Measurements from ENCODE around the gene F2RL1.
"Not testable (repeated sequence)": the region's sequence is repeated elsewhere in the genome, so short reads cannot be mapped to it uniquely, and the experiment has no call there.

The F2RL1 gene

GRCh38 chr5:76805821-76806505, 12.9 kb upstream of the F2RL1 start:
- DNase-seq (ENCODE audit: low spot score) = peak; percentile 75

- DNase-seq (ENCODE audit: low spot score) = peak; percentile 86
Observed at GRCh38 chr5:76807296-76807695, 11.5 kb upstream of the F2RL1 start.

GRCh38 chr5:76808141-76808691, 10.6 kb upstream of the F2RL1 start:
- DNase-seq (ENCODE audit: low spot score) = no peak

GRCh38 chr5:76809141-76809540, 9.7 kb upstream of the F2RL1 start:
- DNase-seq (ENCODE audit: low spot score) = no peak

GRCh38 chr5:76810236-76810635, 8.6 kb upstream of the F2RL1 start:
- no peak for DNase-seq (ENCODE audit: low spot score)

- no peak for DNase-seq (ENCODE audit: low spot score)
Observed at GRCh38 chr5:76811214-76811613, 7.6 kb upstream of the F2RL1 start.

GRCh38 chr5:76812209-76812608, 6.6 kb upstream of the F2RL1 start:
- DNase-seq (ENCODE audit: low spot score) = not testable (repeated sequence)

- DNase-seq (ENCODE audit: low spot score) = peak; percentile 81
Observed at GRCh38 chr5:76813982-76814562, 4.8 kb upstream of the F2RL1 start.

- DNase-seq (ENCODE audit: low spot score) = no peak
Observed at GRCh38 chr5:76816110-76816831, 2.6 kb upstream of the F2RL1 start.

- DNase-seq (ENCODE audit: low spot score) = no peak
Observed at GRCh38 chr5:76819851-76820525, 1.2 kb downstream of the F2RL1 start.

GRCh38 chr5:76820526-76820890, 1.7 kb downstream of the F2RL1 start:
- DNase-seq (ENCODE audit: low spot score) = no peak

GRCh38 chr5:76821136-76821535, 2.3 kb downstream of the F2RL1 start:
- DNase-seq (ENCODE audit: low spot score) = no peak

GRCh38 chr5:76822105-76822731, 3.4 kb downstream of the F2RL1 start:
- DNase-seq (ENCODE audit: low spot score) = not testable (repeated sequence)

GRCh38 chr5:76826416-76826815, 7.6 kb downstream of the F2RL1 start:
- DNase-seq (ENCODE audit: low spot score) = not testable (repeated sequence)

- DNase-seq (ENCODE audit: low spot score) = no peak
Observed at GRCh38 chr5:76831110-76831452, 12.3 kb downstream of the F2RL1 start.

GRCh38 chr5:76836181-76836580, 17.4 kb downstream of the F2RL1 start:
- no peak for DNase-seq (ENCODE audit: low spot score)

GRCh38 chr5:76836585-76836984, 17.8 kb downstream of the F2RL1 start:
- DNase-seq (ENCODE audit: low spot score) = no peak

- no peak for DNase-seq (ENCODE audit: low spot score)
Observed at GRCh38 chr5:76838481-76839261, 19.8 kb downstream of the F2RL1 start.

GRCh38 chr5:76841361-76841760, 22.5 kb downstream of the F2RL1 start:
- no peak for DNase-seq (ENCODE audit: low spot score)

GRCh38 chr5:76845890-76846289, 27.1 kb downstream of the F2RL1 start:
- DNase-seq (ENCODE audit: low spot score) = no peak
